GM19324 (cell line): Measurements from ENCODE around the gene TNIP1.

Experiments
- ATAC-seq: cut with Tn5 transposase; IDR thresholded peaks from one replicate; pipeline ENCODE4 v1.9.1; 2021; ENCODE audit warnings: mild to moderate bottlenecking, moderate library complexity; ENCODE audit not compliant: unreplicated experiment, low FRiP score

Gene TNIP1

DNA sequence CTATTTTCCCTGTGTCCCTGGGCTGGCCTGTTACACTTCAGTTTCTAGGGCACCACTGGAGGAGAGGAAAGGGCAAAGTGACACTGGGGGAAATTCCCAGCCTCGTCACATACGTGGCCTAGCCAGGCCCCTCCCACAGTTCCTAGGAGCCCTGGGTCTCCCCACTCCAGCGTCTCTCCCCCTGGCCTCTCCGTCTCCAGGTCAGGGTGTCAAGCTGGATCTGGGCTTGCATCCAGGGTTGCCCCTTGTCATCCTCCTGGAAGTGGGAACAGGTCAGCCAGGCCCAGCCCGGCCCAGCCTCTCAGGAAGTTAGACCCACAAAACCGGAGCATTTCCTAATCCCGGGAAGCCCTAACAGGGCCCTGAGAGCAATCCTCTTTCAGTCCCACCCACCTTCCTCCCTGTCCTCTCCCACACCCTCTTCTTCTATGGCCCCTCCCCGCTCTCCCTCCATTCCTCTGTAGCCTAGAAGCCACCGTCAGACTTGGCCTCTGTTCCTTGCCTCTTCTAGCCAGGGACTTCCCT, 4.7 kb upstream of the TNIP1 start:
- ATAC-seq, result no peak

DNA sequence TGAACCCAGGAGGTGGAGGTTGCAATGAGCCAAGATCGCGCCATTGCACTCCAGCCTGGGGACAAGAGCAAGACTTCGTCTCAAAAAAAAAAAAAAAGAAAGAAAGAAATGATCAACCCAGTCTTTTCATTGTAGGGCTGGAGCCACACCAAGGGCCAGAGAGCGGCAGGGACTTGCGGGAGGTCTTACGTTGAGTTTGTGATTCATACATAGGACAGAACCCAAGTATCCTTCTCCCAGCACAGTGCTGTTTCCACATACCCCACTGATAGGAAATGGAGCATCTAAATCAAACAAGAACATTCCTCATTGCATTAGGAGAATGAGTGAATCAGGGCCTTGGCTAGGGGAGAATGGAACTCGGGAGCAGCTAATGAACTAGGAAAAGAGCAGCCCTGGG, 3.5 kb upstream of the TNIP1 start:
- no peak for ATAC-seq

DNA sequence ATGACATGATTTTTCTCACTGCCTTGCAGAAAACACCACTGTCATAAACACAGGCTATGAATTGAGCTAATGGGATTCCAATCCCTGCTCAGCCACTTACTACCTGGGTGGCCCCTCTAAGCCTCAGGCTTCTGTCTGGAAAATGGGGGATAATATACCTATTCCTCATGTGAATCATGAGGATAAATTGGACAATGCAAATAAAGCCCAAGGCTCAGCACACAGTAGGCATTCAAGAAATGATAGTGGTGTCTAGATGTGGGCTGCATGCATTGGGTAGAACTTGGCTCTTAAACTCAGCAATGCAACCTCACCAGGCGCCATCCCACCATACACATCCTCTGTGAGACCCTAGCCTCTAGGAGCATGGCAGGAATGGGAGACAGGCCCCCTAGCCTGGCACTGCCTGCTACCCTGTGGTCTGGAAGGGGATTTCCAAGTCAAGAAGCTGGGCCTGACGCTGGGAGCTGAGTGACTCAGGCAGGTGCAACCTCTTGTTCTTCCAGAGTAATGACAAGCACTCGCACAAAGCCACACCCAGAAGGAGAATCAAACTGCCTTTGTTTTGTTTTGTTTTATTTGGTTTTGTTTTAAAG, 2.3 kb upstream of the TNIP1 start:
- ATAC-seq, result no peak

DNA sequence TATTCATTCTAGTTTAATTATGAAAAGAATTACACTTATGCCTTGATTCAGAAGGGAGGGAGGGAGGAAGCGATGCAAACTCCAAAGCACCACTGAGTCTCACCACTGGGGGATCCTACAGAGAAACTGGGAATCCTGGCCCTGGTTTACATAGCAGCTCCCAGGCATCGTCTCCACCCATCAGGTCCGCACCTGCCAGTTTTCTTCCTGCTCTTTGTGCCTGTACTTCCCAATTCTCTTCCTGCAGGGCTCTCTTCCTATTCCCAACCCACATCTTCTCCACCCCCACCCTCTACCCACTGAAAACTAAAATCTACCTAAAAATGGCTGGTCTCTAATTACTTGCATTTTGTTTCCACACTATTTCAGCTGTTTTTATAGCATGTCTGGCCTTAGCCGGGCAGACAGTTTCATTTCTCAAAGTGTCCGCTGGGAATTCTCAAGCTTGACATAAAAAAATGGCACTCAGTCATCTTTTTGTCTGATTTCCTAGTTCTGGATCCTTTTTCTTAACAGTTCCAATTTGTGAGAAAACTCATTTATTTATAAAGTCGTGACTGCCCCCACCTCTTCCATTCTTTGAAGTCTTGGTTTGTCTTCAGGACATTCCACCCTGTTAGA, 1.6 kb upstream of the TNIP1 start:
- ATAC-seq, result no peak

DNA sequence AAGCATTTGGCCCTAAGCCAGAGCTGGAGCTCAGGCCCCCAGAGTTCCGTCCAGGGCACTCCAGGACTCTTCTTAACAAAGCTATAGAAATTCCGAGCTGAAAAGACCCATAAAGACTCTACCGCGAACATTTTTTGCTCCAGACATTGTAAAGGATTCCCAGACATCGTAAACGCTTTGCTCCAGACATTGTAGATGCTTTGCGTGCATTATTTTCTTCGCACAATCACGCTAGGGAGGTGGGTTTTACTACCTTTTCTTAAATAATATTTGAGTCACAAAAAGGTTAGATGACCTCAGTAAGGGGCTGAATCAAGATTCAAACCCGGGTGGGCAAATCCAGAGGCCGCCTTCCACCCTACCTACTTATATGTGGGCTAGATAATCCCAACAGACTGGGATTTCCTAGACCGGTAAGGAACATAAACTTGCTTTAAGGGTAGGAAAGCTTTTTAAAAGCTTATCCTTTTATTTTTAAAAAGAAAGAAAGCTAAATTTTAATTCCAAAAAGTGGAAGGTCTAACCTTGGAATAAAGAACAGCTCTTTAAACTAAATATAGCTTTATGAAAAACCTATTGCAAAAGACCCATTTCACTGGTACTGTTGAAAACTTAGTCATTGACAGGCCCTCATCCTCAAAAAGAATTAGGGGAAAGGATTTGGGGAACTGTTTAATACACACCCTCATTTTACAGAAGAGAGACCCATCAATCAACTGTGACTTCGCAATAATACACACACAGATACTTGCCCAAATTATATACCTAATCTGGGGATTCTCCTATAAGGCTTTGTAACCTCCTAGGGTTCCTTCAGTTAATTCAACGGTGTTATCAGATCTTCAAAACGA, 822 bp upstream of the TNIP1 start:
- ATAC-seq, result no peak

DNA sequence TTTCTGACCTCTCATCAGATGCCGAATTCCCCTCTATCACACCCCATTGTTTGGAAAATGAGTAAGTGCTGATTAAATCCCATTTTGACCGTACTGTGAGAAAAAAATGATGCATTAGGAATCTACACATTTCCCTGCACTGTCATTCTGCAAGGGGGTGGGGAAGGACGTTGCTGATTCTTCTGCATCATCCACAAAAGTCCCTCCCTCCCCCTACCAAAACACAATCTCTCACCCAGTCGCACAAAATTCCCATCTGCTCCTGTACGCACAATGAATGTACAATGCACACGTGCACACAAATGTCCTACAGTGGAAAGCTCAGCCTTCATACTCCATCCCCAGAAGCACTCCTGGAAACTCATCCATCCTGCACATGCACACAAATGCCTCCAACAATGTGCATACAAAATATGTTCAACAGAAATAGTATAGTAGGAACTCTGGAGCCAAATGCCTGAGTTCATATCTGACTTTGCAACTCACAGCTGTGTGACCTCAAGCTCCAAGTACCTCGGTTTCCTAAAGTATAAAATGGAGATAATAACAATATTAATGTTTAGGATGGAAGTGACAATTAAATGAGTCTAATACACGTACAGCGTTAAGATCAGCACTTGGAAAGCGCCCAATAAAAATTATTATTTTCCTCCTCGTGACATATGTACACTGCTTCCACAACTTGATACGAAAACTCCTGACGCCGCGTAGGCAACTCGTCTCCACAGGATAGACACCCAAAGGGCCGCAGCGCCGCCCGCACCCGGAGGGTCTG, 809 bp downstream of the TNIP1 start:
- ATAC-seq, result no peak

DNA sequence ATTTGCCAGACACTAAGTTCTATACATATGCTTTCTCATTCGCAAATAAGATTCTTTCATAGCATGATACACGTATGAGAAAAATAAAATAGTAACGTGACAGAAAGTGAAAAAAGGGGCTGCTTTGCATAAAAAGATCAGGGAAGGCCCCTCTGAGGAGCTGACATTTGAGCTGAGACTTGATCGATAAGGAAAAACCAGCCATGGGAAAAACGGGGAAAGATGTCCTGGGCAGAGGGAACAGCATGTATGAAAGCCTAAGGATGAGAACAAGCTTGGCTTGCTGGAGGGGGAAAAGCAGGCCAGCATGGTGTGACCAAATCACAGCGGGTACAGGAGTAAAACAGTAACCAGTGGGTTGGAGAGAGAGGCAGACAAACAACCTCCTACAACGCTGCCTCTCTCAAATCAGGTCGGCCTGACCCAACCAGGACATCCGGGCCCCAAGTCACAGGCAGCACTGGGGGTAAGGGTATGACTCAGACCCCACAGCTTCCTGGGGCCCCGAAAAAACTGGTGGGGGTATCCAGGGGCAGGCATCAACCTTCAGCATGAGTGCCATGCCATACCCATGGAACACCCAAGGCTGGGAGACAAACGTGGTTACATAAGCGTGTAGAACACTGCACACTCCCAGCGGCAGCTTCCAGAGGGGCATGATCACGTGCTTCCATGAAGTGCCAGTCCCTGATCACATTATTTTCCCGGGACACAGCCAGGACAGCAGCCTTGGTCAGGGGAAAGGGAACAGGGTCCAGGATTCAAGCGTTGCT, 2.2 kb downstream of the TNIP1 start:
- peak; percentile 39 for ATAC-seq

DNA sequence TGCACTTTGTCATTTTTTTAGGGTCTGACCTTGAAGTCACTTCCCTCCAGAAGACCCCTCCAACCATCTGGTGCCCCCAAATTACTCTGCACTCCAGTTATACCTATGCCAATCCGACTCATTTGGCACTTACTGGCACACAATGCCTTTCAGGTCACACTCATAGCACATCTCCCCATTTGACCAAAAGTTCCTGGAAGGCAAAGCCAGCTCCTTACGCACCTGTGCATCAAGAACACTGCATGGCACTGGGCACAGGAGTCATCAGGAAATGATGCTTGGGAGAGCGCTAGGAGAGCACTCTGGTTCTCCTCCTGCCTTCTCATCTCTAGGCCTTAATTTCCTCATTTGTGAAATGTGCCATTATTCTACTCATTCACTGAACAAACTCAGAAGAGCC, 2.9 kb downstream of the TNIP1 start:
- no peak for ATAC-seq

DNA sequence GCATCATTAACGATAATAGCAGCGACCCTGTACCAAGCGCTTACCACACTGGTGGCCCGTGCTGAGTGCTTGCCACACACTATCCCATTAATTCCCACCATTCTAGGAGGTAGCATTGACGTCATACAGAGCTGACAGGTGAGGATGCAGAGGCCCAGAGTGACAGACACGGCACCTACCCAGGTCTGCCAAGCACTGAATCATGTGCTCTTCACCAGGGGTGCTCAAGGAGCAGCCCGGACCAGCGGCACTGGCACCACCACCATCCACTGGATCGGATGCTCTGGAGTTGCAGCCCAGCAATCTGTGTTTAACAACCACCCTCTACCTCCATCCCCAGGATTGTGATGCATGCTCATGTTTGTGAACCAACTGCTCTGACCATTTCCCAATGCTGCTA, 3.4 kb downstream of the TNIP1 start:
- ATAC-seq, result no peak

DNA sequence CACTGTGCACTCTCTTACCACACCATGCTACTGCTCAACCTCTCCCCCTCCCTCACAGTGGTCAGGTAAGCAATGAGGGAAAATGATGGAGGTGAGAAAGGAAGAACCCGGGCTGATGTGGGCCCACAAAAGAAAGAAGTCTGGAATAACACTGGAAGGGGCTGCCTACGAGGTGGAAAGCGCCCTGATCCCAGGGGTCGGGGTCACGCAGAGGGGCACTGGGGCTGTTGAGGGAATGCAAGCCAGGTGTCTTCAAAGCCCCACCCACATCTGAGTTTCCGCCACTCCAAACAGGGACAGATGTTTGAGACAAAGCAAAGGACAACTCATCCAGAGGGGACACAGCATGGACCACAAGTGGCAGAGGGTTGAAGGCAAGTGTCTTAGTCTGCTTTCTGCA, 4.2 kb downstream of the TNIP1 start:
- no peak for ATAC-seq

DNA sequence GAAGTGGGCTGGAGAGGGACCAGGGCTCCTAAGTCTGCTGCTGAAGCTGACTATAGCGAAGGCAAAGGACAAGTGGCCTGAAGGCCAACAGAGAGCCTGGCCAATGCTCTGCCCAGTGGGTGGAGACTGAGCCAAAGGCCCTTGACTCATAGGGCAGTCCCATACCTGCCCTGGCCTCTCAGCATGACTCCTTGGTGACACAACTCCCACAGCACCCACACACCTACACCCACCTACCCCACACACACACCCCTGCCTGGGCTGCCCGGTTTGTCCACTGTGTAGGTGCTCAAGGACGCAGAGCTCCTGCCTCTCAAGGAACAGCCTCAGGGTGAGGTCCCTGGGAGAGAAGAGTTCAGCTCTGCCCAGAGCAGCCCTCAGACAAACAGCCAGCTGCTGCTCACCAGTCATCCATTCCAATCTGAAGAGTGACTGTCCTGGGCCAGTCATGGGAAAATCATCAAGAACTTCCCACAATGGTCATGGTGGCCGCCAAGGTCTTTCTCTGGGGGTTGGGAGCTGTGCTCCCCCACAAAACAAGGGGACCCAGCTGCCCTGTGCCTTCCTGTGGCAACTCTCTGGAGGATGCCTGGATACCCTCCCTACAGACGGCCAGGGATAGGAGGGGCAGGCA, 5.0 kb downstream of the TNIP1 start:
- no peak for ATAC-seq

DNA sequence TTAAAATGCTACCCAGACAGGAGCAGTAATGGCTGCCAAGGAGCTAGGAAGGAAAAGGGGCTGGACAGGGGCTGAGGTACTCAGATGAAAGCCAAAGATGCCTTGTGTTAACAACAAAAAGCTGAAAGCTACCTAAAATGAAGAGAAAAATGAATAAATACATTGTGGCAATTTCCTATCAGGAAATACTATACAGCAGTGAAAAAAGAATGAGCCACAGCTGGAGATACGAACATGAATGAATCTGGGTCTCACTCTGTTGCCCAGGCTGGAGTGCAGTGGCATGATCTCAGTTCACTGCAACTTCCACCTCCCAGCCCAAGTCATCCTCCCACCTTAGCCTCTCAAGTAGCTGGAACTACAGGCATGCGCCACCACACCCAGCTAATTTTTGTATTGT, 6.3 kb downstream of the TNIP1 start:
- ATAC-seq, result no peak

DNA sequence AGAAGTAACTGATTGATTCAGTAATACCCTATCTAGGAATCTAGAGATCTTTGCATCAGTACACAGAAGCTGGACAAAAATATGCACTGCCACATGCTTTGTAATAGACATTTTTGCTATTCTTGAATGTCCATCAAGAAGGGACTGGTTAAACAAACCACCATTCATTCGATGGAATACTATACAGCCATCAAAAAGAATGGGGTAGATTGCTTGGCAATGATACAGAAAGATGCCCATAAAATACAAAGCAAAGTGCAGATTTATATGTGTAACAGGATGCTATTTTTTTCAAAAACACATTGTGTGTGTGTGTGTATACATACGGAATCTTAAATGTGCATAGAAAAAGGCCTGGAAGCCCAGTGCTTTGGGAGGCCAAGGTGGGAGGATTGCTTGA, 7.6 kb downstream of the TNIP1 start:
- ATAC-seq, result no peak

DNA sequence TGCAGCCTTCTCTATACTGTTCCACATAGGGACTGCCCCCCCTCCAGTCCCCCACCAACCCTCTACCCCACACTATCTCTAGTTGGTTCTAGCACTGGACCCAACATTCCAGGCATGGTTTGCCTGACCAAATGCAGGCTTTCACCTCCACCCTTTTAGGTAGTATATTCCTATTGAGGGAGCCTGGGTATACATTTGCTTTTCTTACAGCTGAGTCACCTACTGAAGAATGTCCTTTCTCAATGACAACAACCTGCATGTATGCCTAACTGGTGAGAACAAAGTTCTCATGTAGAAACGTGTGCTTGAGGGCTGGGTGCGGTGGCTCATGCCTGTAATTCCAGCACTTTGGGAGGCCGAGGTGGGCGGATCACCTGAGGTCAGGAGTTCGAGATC, 8.2 kb downstream of the TNIP1 start:
- no peak for ATAC-seq

DNA sequence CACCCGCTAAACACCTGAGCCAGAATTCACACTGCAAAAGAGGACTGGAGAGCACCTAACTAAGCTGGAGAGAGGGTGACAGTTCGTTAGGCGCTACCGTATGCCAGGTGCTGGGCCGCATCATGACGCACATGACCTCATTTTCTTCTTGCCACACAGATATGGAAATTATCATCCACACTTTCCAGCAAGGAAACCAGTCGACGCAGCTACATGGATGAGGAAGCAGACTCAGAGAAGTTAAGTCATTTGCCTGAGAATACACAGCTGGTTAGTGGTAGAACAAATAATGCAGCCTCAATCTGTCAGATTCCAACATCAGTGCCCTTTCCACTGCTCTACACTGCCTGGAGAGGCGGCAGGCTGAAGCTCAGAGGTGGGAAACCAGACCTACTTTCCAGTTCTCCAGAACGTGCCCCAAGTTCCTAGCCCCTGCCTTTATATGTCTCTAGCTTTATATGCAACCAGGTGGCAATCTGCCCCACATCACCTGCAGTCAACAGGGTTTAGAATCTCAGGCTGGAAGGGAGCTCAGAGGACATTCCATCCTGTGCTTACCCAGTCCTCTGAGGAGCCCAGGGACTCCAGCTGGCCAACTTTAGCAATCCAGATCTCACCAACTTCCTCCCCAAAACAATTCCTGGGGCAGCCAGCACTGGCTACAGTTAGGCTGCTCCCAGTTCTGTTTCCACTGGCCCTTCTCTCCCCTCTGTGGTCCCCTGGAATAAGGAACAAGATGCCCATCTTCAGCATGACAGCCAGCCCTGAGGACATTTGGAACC, 8.8 kb downstream of the TNIP1 start:
- ATAC-seq, result no peak

DNA sequence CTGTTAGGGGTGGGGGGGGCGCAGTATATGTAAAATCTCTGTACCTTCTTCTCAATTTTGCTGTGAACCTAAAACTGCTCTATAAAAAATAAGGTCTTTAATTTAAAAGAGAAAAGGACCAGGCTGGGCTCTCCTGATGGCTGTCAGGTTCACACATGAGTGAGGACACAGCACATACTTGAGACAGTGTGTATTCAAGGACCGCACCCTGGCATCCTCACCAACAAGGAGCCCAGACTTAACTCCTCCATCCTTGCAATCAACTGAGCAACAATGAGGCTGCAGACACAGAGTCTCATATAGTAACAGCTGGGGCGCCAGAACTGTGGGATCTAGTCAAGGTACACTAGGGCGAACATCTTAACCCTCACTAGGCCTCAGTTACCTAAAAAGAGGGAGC, 9.8 kb downstream of the TNIP1 start:
- ATAC-seq, result no peak

DNA sequence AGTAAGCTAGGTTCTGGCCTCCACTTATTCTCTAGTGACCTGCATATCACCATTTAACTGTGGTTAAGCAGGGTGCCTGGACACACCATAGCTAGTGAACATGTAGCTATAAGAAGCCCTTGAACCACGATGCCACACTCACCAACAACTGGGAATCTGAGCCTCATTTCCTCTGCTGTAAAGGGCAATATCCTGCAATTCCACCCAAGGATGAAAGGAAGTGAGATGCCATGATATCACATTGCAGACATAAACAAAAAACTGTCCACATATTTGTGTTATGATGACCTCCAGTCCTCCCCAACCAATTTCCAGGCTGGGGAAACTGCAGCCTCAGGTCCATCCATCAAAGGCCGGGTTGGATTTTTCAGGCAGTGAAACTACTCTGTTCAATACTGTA, 10.4 kb downstream of the TNIP1 start:
- ATAC-seq, result no peak

DNA sequence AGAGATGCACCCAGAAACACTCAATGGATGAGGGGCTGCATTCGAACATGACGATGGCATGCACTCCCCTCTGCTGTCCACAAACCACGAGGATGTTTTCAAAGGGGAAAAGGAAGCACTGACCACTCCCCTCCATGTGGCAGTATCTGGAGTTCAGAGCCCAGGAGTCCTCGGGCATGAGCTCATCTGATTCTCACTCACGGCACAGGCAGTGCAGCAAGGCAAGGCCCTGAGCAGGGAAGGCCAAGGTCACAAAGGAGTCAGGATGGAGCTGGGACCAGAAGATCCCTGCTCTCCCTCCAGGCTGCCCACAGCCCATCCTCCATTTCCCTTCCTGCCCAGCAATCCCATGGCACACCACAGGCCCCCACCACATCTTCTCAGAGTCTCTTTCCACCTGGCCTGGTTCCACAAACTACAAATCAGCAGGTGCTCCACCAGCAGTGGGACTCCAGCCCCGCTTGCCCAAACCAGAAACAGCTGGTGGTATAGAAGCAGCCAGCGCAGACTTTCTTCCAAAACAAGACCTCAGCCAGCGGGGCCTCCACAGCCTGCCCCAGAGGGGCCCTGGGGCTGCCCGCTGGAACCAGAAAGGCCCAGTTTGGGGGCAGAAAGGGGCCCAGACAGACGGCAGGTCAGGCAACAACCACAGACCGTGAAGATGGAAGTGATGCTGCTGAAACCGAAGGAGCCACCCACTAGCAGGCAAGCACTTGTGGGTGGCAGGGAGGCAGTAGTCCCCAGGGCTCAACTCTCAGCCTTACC, 12.2 kb downstream of the TNIP1 start:
- peak; percentile 38 for ATAC-seq
